ENCODE data around the gene TXNRD1.

GRCh38 chr12:104375775-104376174, 160.2 kb downstream of the TXNRD1 start:
- TF ChIP-seq CTCF (IDR thresholded peaks at IDR 0.05; ENCODE audit: low read depth, low read length, missing input control) = no peak
- TF ChIP-seq RAD21 (IDR thresholded peaks at IDR 0.05) = no peak
- TF ChIP-seq FOXA2 (IDR thresholded peaks at IDR 0.05) = no peak
- TF ChIP-seq ZBTB33 (IDR thresholded peaks at IDR 0.05) = no peak
- TF ChIP-seq YY1 (IDR thresholded peaks at IDR 0.05) = no peak
- no peak for TF ChIP-seq MAX (IDR thresholded peaks at IDR 0.05)
- TF ChIP-seq REST (IDR thresholded peaks at IDR 0.05) = no peak
- TF ChIP-seq GABPA (IDR thresholded peaks at IDR 0.05 in 1 of 2, conservative IDR thresholded peaks at IDR 0.05 in 1 of 2) = no peak
- TF ChIP-seq HNF4A (conservative IDR thresholded peaks at IDR 0.05) = no peak
- no peak for TF ChIP-seq ATF3 (IDR thresholded peaks at IDR 0.05)
- no peak for TF ChIP-seq JUND (IDR thresholded peaks at IDR 0.05)
- no peak for TF ChIP-seq TAF1 (conservative IDR thresholded peaks at IDR 0.05)
- no peak for TF ChIP-seq EGR1 (IDR thresholded peaks at IDR 0.05; ENCODE audit: low read depth in 2 of 2)
- TF ChIP-seq SP1 (IDR thresholded peaks at IDR 0.05) = no peak
